CD4-positive, alpha-beta T cell treated with Interleukin-21 for 1 hour (primary cell): ENCODE data around the gene MT1M.
"Not testable (repeated sequence)": the region's sequence is repeated elsewhere in the genome, so short reads cannot be mapped to it uniquely, and the experiment has no call there.

Source experiments
- DNase-seq: peaks from one replicate; pipeline ENCODE4 v3.0.0-alpha.2; 2020

The MT1M gene

DNA sequence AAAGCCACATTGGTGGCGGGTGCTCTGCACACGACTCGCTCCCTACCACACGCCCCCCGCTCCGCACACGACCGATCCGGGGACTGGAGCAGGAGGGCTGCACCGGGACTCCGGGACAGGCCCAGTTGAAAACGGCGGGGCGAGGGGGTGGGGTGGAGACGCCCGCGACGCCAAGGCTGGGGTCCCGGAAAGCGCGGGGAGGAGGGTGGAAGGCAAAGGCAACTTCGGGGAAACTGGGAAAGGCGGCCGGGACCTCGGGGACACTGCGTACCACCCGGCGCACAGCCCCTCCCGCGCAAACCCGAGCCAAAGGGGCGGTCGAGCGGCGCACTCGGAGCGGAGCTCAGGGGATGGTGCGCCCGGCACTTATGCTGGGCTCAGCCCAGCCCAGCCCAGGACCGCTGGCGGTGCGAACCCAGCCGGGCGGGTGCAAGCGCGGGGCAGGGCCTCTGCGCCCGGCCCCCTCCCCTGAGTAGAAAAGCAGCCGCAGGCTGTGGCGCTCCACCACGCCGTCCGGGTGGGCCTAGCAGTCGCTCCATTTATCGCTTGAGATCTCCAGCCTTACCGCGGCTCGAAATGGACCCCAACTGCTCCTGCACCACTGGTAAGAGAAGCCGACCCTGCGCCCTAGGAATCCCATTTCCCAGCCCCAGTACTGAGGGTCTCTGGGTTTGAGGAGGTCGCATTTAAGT, at the start of gene MT1M:
MT1M (plus strand) TSS at position 504 of the 692 bp plus-strand sequence; CDS start at position 577, 73 bp downstream.
- no peak for DNase-seq

DNA sequence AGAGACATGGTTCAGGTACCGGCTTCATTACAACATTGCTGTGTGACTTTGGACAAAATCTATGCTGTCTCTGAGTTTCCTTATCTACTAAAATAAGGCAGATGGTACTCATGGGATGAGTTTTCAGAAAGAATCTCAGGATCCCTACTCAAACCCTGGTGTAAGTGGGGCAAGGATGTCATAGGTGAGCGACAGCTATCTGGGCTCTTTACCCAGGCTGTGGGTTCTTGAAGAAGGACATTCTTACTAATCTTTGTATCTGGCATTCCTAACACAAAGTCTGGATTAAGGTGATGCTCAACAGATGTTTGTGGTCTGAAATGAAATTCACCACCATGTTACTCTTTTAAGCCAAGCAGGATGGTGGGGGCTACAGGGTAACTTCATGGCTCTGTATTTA, 49.5 kb upstream of the MT1M start:
- not testable (repeated sequence) for DNase-seq

DNA sequence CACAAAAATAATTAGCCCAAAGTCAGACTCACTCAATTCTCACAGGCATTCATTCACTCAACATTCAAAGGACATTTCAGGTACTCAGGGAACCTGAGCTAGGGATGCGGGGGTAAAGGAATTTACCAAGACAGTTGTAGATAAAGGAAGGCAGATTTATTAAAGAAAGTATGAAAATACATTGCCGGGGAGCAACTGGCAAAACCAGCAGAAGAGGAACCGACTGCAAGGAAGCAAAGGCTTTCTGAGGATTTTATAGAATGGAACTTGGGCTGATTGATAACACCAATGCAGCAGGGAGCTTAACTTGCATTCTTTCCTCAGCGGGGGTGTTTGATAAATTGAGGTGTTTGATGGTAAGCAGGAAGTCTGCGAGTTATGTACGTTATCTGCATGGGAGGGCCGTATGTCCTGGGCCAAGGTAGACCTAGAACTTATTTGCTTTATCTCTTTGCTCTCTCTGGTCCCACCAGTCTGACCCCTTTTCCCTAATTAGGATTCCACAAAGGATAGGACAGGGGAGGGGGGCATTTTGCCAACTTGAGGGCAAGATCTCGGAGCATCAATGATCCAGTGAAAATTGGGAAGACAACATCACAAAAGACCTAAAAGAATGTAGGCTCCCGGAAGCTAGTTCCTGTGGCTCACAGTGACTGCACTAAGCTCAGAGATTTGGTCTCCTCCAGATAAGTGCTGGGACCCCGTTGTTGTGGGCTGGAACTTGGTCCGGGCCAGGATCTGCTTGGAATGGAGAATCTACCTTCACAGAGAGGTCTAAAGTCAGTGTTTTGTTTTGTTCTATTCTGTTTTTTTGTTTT, 48.9 kb upstream of the MT1M start:
- DNase-seq, result no peak

DNA sequence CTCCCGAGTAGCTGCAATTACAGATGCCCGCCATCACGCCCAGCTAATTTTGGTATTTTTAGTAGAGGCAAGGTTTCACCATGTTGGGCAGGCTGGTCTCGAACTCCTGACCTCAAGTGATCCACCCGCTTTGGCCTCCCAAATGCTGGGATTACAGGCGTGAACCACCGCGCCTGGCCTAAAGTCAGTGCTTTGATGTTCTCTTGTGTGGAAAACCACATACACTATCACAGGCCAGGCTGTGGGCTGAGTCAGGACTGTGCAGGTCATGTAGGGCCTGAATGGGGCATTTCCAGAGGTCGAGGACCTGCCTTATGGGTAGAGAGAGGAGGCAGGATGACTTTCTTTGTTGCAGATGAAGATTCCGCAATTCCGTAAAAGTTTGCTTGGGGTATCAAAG, 48.2 kb upstream of the MT1M start:
- no peak for DNase-seq

DNA sequence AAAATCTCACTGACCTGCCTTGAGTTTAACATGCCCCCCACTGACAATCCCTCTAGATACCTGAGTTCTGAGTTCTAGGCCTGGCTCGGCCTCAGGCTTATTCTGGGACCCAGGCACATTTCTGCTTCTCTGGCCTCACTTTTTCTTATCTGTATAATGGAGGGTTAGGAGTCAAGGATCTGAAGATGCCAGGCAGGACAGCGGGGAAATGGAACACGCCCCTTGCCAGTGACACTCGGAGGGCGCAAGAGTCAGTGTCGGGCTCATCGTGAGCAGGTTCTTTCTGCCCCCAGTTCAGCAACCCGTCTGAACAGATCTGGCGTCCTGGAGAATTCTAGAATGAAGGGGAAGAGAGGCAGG, 43.7 kb upstream of the MT1M start:
- DNase-seq, result no peak

DNA sequence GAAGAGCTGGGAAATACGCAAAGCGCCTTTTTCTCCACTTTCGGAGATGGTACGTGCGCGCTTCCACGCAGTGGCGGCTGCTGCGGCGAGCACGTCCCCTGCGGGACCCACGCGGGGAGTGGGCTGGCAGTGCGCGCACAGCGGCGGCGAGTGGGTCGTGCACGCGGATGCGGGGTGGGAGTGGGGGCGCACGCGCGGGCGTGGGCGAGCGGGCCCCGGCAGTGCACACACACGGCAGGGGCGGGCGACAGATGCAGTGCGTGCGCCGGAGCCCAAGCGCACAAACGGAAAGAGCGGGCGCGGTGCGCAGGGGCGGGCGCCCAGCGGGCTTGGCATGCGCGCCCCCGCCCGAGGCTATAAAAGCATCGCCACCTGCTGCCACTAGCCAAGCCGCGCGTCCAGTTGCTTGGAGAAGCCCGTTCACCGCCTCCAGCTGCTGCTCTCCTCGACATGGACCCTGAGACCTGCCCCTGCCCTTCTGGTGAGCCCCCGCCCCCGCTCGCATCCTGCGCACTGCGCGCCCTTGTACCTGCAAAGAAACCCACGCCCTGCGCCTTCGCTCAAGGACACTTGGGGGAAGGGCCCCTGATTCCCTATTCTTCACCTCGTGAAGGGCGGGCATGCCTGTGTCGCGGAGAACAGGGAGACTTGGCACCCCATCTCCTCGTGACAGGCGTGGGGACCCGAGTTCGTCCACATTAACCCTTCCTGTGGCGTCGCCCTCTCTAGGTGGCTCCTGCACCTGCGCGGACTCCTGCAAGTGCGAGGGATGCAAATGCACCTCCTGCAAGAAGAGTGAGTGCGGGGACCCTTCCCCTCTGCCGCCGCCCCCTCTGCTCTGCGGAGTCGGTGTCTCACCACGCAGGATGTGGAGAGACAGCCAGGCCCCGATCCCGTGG, 43.1 kb upstream of the MT1M start, which contains the start of gene MT3:
MT3 (plus strand) TSS at position 388 of the 899 bp plus-strand sequence; CDS start at position 451, 63 bp downstream.
- no peak for DNase-seq

DNA sequence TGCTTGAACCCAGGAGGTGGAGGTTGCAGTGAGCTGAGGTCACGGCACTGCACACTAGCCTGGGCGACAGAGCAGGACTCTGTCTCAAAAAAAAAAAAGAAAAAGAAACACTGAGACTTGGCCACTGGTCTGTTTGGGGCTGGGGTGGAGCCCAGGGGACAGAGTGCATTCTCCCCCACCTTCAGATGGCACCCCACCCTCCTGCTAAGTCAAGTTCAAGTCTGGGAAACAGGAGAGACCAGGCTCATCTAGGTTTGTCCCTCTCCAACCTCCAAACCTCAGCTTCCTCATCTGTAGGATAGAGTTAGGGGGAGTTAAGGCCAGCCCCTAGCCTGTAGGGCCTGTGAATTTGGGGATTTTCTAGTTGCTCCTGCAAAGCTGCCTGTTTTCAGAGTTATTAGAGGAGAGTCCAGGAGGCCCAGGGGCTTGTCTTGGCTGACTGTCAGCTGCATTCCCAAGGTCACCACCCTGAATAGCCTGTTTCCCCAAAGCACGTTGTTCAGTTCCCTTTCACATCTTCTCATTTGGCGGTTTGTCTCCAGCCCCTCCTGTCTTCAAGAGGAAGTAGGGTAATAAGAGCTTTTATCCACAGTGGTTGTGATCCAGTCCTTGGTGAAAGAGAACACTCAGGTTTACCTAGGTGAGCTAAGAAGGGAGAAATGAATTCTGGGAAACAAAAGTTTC, 40.9 kb upstream of the MT1M start:
- DNase-seq, result no peak

DNA sequence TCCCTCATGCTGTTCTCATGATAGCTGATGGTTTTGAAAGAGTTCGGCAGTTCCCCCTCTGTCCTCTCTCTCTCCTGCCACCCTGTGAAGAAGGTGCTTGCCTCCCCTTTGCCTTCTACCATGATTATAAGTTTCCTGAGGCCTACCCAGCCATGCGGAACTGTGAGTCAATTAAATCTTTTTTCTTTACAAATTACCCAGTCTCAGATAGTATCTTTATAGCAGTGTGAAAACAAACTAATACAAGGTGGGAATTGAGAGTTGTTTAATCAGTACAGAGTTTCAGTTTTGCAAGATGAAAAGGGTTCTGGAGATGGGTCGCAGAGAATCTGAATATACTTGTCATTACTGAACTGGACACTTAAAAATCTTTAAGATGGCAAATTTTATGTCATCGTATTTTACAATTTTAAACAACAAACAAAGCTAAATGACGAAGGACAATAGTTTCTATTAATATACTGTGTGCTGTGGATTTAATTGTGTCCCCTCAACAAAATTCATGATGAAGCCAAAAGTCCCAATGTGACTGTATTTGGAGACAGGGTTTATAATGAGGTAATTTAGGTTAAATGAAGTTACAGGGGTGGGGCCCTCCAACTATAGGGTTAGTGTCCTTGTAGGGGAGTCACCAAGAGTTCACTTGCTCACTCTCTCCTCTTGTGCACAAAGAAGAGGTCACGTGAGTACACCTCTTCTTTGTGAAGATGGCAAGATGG, 38.7 kb upstream of the MT1M start:
- no peak for DNase-seq

DNA sequence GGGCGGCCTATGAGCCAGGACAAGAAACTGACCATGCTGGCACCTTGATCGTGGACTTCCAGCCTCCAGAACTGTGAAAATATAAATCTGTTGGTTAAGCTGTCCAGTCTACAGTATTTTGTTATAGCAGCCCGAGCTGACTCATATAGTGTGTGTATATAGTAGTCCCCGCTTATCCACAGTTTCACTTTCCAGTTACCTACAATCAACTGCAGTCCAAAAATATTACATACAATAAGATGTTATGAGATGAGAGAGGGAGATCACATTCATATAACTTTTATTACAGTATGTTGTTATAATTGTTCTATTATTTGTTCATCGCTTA, 38.2 kb upstream of the MT1M start:
- DNase-seq, result no peak

DNA sequence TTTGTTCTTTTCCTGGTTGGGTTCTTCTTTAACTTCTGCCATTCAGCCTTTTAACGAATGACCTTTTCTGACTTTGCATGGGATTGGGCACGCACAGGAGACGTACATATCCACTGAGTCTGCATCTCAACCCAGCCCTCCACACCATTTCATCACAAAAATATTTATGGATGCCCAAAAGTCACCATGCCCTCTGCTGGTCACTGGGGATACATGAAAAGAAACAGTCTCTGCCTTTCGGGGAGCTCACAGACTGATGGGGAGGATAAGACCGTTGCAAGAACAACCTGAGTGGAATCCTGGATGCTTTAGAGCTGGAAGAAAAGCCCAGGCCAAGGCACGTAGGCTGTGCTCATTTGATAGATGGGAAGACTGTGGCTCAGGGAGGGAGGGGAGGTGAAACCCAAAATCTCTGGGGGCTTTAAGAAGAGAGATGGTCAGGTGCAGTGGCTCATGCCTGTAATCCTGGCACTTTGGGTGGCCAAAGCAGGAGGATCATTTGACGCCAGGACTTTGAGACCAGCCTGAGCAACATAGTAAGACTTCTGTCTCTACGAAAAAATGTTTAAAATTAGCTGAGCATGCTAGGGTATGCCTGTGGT, 32.0 kb upstream of the MT1M start:
- peak; percentile 60 for DNase-seq

DNA sequence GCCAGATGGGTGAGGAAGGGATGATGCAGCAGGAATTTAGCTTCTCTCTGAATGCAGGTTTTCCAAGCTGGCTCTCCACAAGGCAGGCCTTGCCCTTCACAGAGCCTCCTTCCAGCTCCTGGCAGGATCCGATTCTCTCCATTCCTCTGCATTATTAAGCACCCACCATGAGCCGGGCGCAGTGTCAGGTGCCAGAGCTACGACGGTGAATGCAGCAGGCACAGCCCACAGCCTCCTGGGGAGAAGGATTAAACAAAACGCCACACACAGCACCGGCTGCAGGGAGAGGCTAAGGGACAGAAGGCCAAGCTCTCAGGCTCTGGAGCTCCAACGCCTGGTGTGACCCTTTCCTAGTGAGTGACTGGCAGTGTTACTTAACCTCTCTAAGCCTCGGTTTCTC, 31.1 kb upstream of the MT1M start:
- DNase-seq, result no peak

DNA sequence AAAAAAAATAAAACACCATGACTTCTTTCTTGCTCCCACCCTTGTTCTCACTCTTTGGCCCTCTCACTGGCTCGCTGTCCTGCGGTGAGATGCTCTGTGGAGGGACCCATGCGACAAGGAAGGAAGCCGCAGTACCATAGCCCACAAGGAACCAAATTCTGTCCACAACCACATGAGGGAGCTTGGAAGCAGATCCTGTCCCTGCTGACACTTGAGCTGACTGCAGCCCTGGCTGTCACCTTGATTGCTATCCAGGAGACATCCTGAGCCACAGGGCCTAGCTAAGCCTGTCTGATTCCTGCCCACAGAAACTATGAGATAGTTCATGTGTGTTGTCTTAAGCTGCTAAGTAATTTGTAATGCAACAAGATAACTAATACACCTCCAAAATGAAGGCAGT, 28.9 kb upstream of the MT1M start:
- DNase-seq, result no peak

DNA sequence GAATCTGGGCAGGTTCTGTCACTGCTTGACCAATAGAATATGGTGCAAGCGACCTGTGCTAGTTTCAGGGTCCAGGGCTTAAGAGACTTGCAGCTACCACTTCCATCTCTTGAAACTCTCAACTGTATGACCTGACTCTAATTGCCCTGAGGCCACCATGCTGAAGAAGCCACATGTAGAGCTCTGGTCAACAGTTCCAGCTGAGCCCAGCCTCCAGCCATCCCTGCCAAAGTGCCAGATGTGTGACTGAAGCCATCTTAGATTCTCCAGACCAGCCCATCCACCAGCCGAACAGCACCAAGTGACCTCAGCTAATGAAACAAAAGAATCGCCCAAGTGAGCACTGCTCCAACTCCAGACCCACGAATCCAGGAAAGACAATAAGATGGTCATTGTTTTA, 27.5 kb upstream of the MT1M start:
- no peak for DNase-seq

DNA sequence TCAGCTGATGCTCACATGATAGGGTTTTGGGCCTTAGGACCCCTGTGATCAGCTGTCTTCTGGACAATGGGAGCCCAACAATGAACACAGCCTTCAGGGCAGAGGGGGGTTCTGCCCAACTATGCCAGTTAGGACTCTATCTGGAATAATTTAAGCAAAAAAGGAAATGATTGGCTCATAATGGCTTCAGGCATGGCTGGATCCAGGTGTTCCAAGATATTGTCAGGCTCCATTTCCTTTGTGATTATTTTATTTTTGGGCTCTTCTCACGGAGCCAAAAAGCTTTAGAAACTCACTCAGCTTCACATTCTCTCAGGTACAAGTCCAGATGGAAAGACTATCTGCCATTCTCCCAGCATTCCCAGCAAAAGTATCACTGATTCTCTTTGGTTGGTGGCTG, 27.0 kb upstream of the MT1M start:
- no peak for DNase-seq

DNA sequence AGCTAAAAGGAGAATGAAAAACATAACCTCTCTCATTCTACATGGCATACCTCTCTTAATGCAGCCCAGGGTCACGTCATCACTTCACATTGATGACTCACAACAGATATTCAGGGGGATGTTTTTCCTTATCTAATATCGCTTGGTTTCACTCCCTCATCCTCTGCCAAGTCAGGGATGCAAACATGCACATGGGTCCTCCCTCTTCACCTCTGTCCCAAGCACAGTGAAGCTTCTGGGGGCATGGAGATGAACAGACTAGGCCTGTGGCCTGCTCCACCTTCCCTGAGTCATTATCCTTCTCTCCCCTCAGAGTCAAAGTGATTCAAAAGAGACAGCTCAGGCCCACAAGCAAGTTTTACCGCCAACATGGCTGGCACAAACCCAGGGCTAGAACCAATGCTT, 26.4 kb upstream of the MT1M start:
- DNase-seq, result no peak

DNA sequence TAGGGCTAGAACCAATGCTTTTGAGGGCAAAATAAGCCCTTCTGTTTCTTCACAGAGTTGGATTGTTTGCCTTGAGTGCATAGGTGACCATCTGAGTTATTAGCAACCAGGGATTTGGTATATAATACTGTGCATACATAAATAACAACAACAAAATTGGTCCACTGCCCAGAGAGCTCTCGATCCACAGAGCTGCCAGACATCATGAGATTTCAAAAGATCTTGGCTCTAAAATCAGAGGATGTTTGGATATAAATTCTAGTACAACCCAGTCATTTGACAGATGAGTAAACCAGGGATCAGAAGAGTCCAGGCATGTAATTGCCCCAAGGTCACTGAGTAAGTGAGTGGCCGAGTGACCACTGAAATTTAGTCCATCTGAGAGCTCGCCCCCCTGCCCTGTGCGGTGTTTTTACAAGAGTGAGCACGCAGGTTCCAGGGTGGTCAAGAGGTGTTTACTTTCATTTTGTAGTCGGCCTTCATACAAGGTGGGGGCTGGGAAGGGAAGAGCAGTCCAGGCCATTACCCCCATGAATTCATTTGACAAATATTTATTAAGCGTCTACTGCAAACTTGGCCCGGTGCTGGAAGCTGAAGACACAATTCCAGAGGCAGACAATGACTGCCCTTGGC, 25.9 kb upstream of the MT1M start:
- DNase-seq, result no peak

DNA sequence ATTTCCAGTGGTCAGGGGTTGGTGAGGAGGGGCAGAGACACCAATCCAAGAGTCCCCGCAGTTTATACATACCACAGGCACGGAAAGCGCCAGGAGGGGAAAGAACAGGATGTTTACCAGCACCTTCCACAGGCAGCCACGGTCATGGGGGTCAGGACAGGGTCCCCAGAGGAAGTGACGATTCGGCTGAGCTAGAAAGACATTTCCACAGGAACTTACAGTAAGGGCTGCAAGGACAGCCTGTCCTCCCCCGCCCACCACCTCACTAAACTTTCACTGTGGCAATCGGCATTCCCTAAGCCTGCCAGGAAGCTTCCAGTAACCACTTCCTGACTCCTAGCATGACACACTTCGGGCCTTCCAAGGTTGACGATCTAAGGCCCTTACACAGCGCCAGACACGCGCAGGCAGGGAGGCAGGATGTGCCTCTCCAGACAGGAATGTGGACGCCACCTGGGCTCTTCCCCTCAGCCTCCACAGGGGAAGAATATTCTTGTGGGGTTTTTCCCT, 25.3 kb upstream of the MT1M start:
- DNase-seq, result no peak

DNA sequence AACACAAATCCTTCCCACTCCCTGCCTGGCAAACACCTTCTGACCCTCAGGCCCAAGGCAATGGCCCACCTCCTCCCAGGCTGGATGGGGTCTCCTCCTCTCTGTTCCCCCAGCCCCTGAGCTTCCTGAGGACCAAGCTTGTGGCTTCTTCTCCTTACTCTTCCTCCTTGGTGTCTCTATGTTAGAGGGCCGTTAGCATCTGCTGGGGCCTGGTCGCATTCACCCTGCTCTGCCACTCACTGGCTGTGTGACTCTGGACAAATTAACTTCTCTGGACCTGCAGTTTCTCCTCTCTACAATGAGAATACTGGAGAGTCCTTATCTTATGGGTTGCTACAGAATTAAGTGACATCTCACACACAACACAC, 24.8 kb upstream of the MT1M start:
- DNase-seq, result no peak

DNA sequence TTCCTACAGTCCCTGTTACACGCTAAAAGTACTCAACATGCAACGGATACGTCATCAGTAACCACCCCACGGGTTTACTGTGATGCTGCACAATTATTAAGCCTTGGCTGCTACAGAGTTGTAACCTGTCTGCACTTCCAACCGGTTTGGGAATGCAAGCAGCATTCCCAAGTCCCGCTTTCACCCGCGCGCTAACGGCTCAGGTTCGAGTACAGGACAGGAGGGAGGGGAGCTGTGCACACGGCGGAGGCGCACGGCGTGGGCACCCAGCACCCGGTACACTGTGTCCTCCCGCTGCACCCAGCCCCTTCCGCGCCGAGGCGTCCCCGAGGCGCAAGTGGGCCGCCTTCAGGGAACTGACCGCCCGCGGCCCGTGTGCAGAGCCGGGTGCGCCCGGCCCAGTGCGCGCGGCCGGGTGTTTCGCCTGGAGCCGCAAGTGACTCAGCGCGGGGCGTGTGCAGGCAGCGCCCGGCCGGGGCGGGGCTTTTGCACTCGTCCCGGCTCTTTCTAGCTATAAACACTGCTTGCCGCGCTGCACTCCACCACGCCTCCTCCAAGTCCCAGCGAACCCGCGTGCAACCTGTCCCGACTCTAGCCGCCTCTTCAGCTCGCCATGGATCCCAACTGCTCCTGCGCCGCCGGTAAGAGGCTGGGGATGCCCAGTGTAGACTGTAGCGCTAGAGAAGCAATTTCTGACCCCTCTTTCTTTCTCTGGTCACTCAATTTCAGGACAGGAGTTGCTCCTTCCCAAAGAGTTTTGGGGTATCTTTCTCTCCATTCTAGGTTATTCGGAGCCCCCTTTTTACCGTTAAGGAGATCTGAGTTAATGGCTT, 24.2 kb upstream of the MT1M start, which contains the start of gene MT2A:
MT2A (plus strand) TSS at position 542 of the 833 bp plus-strand sequence; CDS start at position 614, 72 bp downstream.
- DNase-seq, result peak; percentile 85

DNA sequence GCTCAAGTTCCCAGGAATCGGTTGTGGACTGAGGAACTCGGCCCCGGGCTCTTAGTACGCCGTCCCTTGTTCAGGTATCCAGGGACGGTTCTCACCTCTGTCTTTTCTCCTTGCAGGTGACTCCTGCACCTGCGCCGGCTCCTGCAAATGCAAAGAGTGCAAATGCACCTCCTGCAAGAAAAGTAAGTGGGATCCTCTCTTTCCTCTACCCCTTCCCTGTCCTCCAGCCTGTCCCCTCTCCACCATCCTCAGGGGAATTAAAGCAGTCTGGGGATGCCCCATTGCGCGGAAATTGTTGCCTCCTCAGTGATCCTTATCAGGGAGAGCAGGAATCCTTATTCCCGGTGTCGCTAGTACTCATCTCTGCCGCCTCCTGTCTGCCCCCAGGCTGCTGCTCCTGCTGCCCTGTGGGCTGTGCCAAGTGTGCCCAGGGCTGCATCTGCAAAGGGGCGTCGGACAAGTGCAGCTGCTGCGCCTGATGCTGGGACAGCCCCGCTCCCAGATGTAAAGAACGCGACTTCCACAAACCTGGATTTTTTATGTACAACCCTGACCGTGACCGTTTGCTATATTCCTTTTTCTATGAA, 23.5 kb upstream of the MT1M start:
- no peak for DNase-seq
